ENCODE results near the gene ELAC2. TPM values are rescaled to one million over a fixed set of nuclear protein-coding genes. Genes with fewer than 3 reads are reported as not detected.

Gene ELAC2
- total RNA-seq, 1 experiment from 2014 or later, result 84.5 TPM

GRCh38 chr17:12963505-12963904, 54.3 kb downstream of the ELAC2 start:
- BruUV-seq (replicated peaks), result no TSS peak
- Histone ChIP-seq H2AFZ (ENCODE audit: low read depth, low read length, poor library complexity, severe bottlenecking) (no peak overlapping the region), H3K27ac (ENCODE audit: low read depth, low read length) (no peak overlapping the region), H3K27me3 (ENCODE audit: insufficient read depth, low read length) (no peaks in the 10 kb centered on the region), H3K79me2 (ENCODE audit: insufficient read depth, low read length) (no peaks in the 10 kb centered on the region), H4K20me1 (ENCODE audit: insufficient read depth) (no peaks in the 10 kb centered on the region), H3K4me1 (ENCODE audit: control insufficient read depth in 1 of 2, insufficient read depth in 2 of 2, low read length in 2 of 2) (no peaks in the 10 kb centered on the region), H3K4me3 (replicated peaks in 1 of 2; ENCODE audit: low read depth in 1 of 2, low read length in 2 of 2) (no peak overlapping the region), H3K9me3 (ENCODE audit: control insufficient read depth in 1 of 2, insufficient read depth in 1 of 2, low read depth in 1 of 2, low read length in 2 of 2) (no peaks in the 10 kb centered on the region), H3K36me3 (ENCODE audit: control insufficient read depth in 1 of 2, insufficient read depth in 2 of 2, low read length in 2 of 2) (no peaks in the 10 kb centered on the region), H3K9ac (ENCODE audit: low read length) (no peak overlapping the region), H3K9me2 (ENCODE audit: insufficient read depth) (no peaks in the 10 kb centered on the region), H3K4me2 (ENCODE audit: low read length) (no peak overlapping the region)
- no peak for ATAC-seq
- ChIA-PET RAD21 (ENCODE audit: low non-redundant PET in 1 of 2, low total read pairs in 2 of 2, uncharacterized antibody in 2 of 2, unreplicated experiment in 2 of 2) (no interaction called here), CTCF (no interaction called here), POLR2A (no interaction called here)
- TF ChIP-seq CBX3 (IDR thresholded peaks at IDR 0.05; ENCODE audit: low read depth), result no peak
- no peak for TF ChIP-seq EZH2 (IDR thresholded peaks at IDR 0.05)
- TF ChIP-seq, protein P1, sequence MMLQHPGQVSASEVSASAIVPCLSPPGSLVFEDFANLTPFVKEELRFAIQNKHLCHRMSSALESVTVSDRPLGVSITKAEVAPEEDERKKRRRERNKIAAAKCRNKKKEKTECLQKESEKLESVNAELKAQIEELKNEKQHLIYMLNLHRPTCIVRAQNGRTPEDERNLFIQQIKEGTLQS (IDR thresholded peaks at IDR 0.05), result no peak
- no peak for DNase-seq (ENCODE audit: low read depth, low spot score)
- intact Hi-C loops (cut with micrococcal nuclease), result no loop called here

- Histone ChIP-seq H3K4me1 (ENCODE audit: control insufficient read depth in 1 of 2, insufficient read depth in 2 of 2, low read length in 2 of 2) (no peaks in the 10 kb centered on the region), H3K9me3 (ENCODE audit: control insufficient read depth in 1 of 2, insufficient read depth in 1 of 2, low read depth in 1 of 2, low read length in 2 of 2) (no peaks in the 10 kb centered on the region), H3K9me2 (ENCODE audit: insufficient read depth) (no peaks in the 10 kb centered on the region), H3K4me2 (ENCODE audit: low read length) (no peak overlapping the region), H3K9ac (ENCODE audit: low read length) (no peak overlapping the region), H2AFZ (ENCODE audit: low read depth, low read length, poor library complexity, severe bottlenecking) (no peak overlapping the region), H3K4me3 (replicated peaks in 1 of 2; ENCODE audit: low read depth in 1 of 2, low read length in 2 of 2) (no peak overlapping the region), H3K27me3 (ENCODE audit: insufficient read depth, low read length) (no peaks in the 10 kb centered on the region), H3K36me3 (ENCODE audit: control insufficient read depth in 1 of 2, insufficient read depth in 2 of 2, low read length in 2 of 2) (no peaks in the 10 kb centered on the region), H4K20me1 (ENCODE audit: insufficient read depth) (no peaks in the 10 kb centered on the region), H3K27ac (ENCODE audit: low read depth, low read length) (no peak overlapping the region), H3K79me2 (ENCODE audit: insufficient read depth, low read length) (no peaks in the 10 kb centered on the region)
- POLR2A ChIA-PET, result no interaction called here
- intact Hi-C loops (cut with micrococcal nuclease), result no loop called here
- ATAC-seq, result no peak
- RAD21 ChIA-PET (ENCODE audit: low non-redundant PET in 1 of 2, low total read pairs in 2 of 2, uncharacterized antibody in 2 of 2, unreplicated experiment in 2 of 2), result no interaction called here
- CTCF ChIA-PET, result no interaction called here
- BruUV-seq (replicated peaks), result no TSS peak
- no peak for DNase-seq (ENCODE audit: low read depth, low spot score)
- no peak for TF ChIP-seq ELF1 (IDR thresholded peaks at IDR 0.05; ENCODE audit: borderline replicate concordance, low read depth)
Measured at GRCh38 chr17:12961655-12962054, 56.2 kb downstream of the ELAC2 start.

DNA sequence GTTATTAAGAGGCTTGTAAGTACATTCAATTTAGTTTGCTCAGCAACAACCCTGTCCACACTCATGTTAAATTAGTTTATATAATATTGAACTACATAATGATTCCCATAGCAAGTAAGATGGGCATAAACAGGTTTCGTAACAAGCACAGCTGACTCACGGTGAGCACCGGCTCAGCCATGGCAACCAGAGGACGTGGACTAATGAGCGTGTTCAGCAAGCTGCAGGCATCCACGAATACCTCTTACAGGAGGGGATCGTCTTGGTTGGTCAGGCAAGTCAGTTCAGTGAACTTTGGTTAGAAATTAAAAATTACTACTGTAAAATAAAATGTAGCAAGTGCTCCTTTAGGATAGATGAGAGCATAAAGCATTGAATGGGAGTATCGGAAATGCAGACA, 58.4 kb downstream of the ELAC2 start:
- Histone ChIP-seq H3K36me3 (ENCODE audit: control insufficient read depth in 1 of 2, insufficient read depth in 2 of 2, low read length in 2 of 2) (no peaks in the 10 kb centered on the region), H3K9ac (ENCODE audit: low read length) (no peak overlapping the region), H3K9me3 (ENCODE audit: control insufficient read depth in 1 of 2, insufficient read depth in 1 of 2, low read depth in 1 of 2, low read length in 2 of 2) (no peaks in the 10 kb centered on the region), H3K4me3 (replicated peaks in 1 of 2; ENCODE audit: low read depth in 1 of 2, low read length in 2 of 2) (no peak overlapping the region), H3K4me1 (ENCODE audit: control insufficient read depth in 1 of 2, insufficient read depth in 2 of 2, low read length in 2 of 2) (no peaks in the 10 kb centered on the region), H3K79me2 (ENCODE audit: insufficient read depth, low read length) (no peaks in the 10 kb centered on the region), H3K9me2 (ENCODE audit: insufficient read depth) (no peaks in the 10 kb centered on the region), H2AFZ (ENCODE audit: low read depth, low read length, poor library complexity, severe bottlenecking) (no peak overlapping the region), H3K27ac (ENCODE audit: low read depth, low read length) (no peak overlapping the region), H4K20me1 (ENCODE audit: insufficient read depth) (no peaks in the 10 kb centered on the region), H3K27me3 (ENCODE audit: insufficient read depth, low read length) (no peaks in the 10 kb centered on the region), H3K4me2 (ENCODE audit: low read length) (no peak overlapping the region)
- ChIA-PET POLR2A (no interaction called here), CTCF (no interaction called here), RAD21 (ENCODE audit: low non-redundant PET in 1 of 2, low total read pairs in 2 of 2, uncharacterized antibody in 2 of 2, unreplicated experiment in 2 of 2) (no interaction called here)
- ATAC-seq (no peak), DNase-seq (ENCODE audit: low read depth, low spot score) (no peak)
- BruUV-seq (replicated peaks), result no TSS peak
- TF ChIP-seq, protein P2, sequence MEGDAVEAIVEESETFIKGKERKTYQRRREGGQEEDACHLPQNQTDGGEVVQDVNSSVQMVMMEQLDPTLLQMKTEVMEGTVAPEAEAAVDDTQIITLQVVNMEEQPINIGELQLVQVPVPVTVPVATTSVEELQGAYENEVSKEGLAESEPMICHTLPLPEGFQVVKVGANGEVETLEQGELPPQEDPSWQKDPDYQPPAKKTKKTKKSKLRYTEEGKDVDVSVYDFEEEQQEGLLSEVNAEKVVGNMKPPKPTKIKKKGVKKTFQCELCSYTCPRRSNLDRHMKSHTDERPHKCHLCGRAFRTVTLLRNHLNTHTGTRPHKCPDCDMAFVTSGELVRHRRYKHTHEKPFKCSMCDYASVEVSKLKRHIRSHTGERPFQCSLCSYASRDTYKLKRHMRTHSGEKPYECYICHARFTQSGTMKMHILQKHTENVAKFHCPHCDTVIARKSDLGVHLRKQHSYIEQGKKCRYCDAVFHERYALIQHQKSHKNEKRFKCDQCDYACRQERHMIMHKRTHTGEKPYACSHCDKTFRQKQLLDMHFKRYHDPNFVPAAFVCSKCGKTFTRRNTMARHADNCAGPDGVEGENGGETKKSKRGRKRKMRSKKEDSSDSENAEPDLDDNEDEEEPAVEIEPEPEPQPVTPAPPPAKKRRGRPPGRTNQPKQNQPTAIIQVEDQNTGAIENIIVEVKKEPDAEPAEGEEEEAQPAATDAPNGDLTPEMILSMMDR (IDR thresholded peaks at IDR 0.05 in 2 of 3, conservative IDR thresholded peaks at IDR 0.05 in 1 of 3; ENCODE audit: borderline replicate concordance in 1 of 3, insufficient read depth in 1 of 3, low read depth in 2 of 3, low read length in 2 of 3), result no peak
- TF ChIP-seq TCF7L2 (IDR thresholded peaks at IDR 0.05; ENCODE audit: borderline replicate concordance, extremely low read depth, insufficient read depth, insufficient read length) (no peak), SIN3A (IDR thresholded peaks at IDR 0.05; ENCODE audit: low read depth) (no peak), YY1 (IDR thresholded peaks at IDR 0.05; ENCODE audit: extremely low read depth, insufficient replicate concordance, low read depth, low read length) (no peak)
- intact Hi-C loops (cut with micrococcal nuclease), result no loop called here

Data from HCT116 (cell line).